Activated T-cell treated with anti-CD3 and anti-CD28 coated beads, Interleukin-2, amount 50 U/mL, for 72 hours (primary cell): Measurements from ENCODE around the gene SYT1. TPM values are rescaled to one million over a fixed set of nuclear protein-coding genes. Genes with fewer than 3 reads are reported as not detected.
"Not testable (repeated sequence)": the region's sequence is repeated elsewhere in the genome, so short reads cannot be mapped to it uniquely, and the experiment has no call there.

Experiments used
- ATAC-seq, 2 donors: fragments of 150-1000 bp; cut with Tn5 transposase; replicated peaks in 1 of 2; 2 replicates each; pipeline ENCODE4 v1.10.0; 2021; ENCODE audit warnings: moderate library complexity in 2 of 2, mild to moderate bottlenecking in 1 of 2
- DNase-seq, 2 donors: peaks; one replicate each; pipeline ENCODE4 v3.0.0; 2021 to 2022; ENCODE audit warnings: mixed read lengths in 1 of 2
- H3K27ac Mint-ChIP-seq: one replicate; pipeline ENCODE4 v1.8.0; 2022; ENCODE audit warnings: mild to moderate bottlenecking, moderate library complexity, mixed read lengths
- H3K27me3 Mint-ChIP-seq: one replicate; pipeline ENCODE4 v1.8.0; 2022; ENCODE audit warnings: low read depth, mixed read lengths
- H3K36me3 Mint-ChIP-seq, 2 donors: one replicate each; pipeline ENCODE4 v1.8.0; 2022; ENCODE audit warnings: mixed read lengths in 2 of 2, mild to moderate bottlenecking in 1 of 2; ENCODE audit not compliant: insufficient read depth in 2 of 2
- H3K4me1 Mint-ChIP-seq: one replicate; pipeline ENCODE4 v1.8.0; 2022; ENCODE audit warnings: low read depth, mixed read lengths
- H3K4me3 Mint-ChIP-seq, 2 donors: one replicate each; pipeline ENCODE4 v1.8.0; 2022; ENCODE audit warnings: mild to moderate bottlenecking in 2 of 2, mixed read lengths in 2 of 2, moderate library complexity in 2 of 2
- H3K9me3 Mint-ChIP-seq, 2 donors: one replicate each; pipeline ENCODE4 v1.8.0; 2022; ENCODE audit warnings: mixed read lengths in 2 of 2
- total RNA-seq, 2 donors: library from RNA; stranded (reverse); gene quantifications; one replicate each; pipeline ENCODE4 v1.2.3, GENCODE V29; 2022

Gene SYT1
- total RNA-seq, 2 donors from 2014 or later: not detected

DNA sequence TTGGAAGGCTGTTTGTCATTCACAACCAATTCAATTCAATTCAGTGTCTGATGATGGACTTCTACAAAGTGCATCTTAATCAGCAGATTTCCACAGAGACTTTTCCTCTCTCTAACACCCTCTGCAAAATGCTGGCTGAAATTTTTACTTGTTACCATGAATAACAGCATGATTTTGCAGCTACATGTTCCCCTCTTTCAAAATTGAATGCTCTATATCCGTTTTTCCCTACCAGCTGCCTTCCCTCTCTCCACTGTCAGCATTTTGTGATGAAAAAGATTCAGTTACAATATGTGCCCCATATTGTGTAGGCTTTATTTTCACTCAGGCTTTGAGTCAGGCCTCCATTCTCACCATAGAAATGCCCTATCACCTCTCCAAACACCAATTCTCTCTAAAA is 334.6 kb downstream of the SYT1 start:
- no peaks in the 10 kb centered on the region for H3K9me3 Mint-ChIP-seq
- H3K27ac Mint-ChIP-seq: no peak overlapping the region
- no peak for ATAC-seq
- no peaks in the 10 kb centered on the region for H3K27me3 Mint-ChIP-seq
- H3K4me1 Mint-ChIP-seq: no peaks in the 10 kb centered on the region
- DNase-seq: no peak
- no peaks in the 10 kb centered on the region for H3K36me3 Mint-ChIP-seq
- no peak overlapping the region for H3K4me3 Mint-ChIP-seq

- Mint-ChIP-seq H3K4me1 (no peaks in the 10 kb centered on the region), H3K9me3 (no peaks in the 10 kb centered on the region), H3K27ac (no peak overlapping the region), H3K36me3 (no peaks in the 10 kb centered on the region), H3K27me3 (no peaks in the 10 kb centered on the region), H3K4me3 (no peak overlapping the region)
- DNase-seq (no peak), ATAC-seq (no peak)
Observed at GRCh38 chr12:79200176-79200575, 335.6 kb downstream of the SYT1 start.

DNA sequence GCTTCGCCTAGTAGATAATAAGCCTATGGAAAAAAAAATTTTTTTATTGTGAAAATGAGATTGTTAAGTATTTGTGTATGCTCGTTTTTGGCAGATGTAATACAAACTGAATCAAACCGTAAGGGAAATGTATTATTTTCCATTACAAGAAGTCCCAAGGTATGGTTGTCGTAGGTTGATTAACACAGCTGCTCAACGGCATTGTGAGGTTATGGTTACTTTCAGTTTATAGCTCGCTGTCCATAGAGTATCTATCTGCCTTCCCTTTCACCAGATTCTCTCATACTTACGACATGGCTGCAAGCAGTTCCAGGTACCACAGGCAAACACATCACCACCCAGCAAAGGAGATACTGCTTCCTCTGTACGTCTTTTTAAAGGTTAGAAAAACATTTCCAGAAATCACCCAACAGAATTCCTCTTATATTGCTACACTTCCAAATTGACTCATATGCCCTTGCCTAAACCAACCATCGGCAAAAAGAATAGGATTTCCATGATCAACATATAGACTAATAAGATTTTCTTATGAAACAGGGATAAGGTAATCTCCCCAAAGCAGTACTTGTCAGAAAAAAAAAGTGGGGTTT is 338.6 kb downstream of the SYT1 start:
- Mint-ChIP-seq H3K9me3 (peaks cover 0 to 3% of the 10 kb centered on the region in 2 donors), H3K4me1 (no peaks in the 10 kb centered on the region), H3K27me3 (no peaks in the 10 kb centered on the region), H3K27ac (no peak overlapping the region), H3K4me3 (no peak overlapping the region), H3K36me3 (no peaks in the 10 kb centered on the region)
- ATAC-seq (no peak), DNase-seq (no peak)

GRCh38 chr12:79206871-79207270 is 342.3 kb downstream of the SYT1 start:
- Mint-ChIP-seq H3K4me1 (no peaks in the 10 kb centered on the region), H3K36me3 (no peaks in the 10 kb centered on the region), H3K4me3 (no peak overlapping the region), H3K9me3 (peaks cover 0 to 4% of the 10 kb centered on the region in 2 donors), H3K27ac (no peak overlapping the region), H3K27me3 (no peaks in the 10 kb centered on the region)
- DNase-seq (no peak), ATAC-seq (no peak)

GRCh38 chr12:79210403-79210802 is 345.8 kb downstream of the SYT1 start:
- H3K27me3 Mint-ChIP-seq, H3K27ac Mint-ChIP-seq, H3K9me3 Mint-ChIP-seq, H3K36me3 Mint-ChIP-seq, DNase-seq, H3K4me1 Mint-ChIP-seq, H3K4me3 Mint-ChIP-seq, ATAC-seq: not testable (repeated sequence)

DNA sequence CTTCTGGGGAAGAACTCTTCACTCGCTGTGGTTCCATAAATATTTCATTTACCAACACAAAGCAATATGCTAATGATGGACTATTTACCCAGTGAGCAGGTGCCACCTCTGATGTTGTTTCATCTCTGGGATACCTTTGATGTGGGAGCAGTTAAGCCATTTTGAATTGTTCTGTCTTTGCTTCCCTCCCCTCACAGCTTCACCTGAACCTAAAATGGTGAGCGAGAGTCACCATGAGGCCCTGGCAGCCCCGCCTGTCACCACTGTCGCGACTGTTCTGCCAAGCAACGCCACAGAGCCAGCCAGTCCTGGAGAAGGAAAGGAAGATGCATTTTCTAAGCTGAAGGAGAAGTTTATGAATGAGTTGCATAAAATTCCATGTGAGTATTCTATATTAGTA is 352.7 kb downstream of the SYT1 start:
- Mint-ChIP-seq H3K27me3 (no peaks in the 10 kb centered on the region), H3K27ac (no peak overlapping the region), H3K4me3 (no peak overlapping the region), H3K36me3 (no peaks in the 10 kb centered on the region), H3K9me3 (peaks cover 7 to 8% of the 10 kb centered on the region in 2 donors), H3K4me1 (no peaks in the 10 kb centered on the region)
- no peak for ATAC-seq
- DNase-seq: no peak

GRCh38 chr12:79223210-79223609 is 358.6 kb downstream of the SYT1 start:
- Mint-ChIP-seq H3K4me1 (no peaks in the 10 kb centered on the region), H3K4me3 (no peak overlapping the region), H3K27ac (no peak overlapping the region)

GRCh38 chr12:79223761-79224160 is 359.2 kb downstream of the SYT1 start:
- no peaks in the 10 kb centered on the region for H3K27me3 Mint-ChIP-seq
- DNase-seq (no peak), ATAC-seq (no peak)
- H3K27ac Mint-ChIP-seq: no peak overlapping the region
- peaks cover 11 to 25% of the 10 kb centered on the region in 2 donors for H3K9me3 Mint-ChIP-seq
- H3K4me1 Mint-ChIP-seq: no peaks in the 10 kb centered on the region
- no peak overlapping the region for H3K4me3 Mint-ChIP-seq
- peaks cover 2 to 5% of the 10 kb centered on the region in 2 donors for H3K36me3 Mint-ChIP-seq

More at GRCh38 chr12:79223210-79223609, 358.6 kb downstream of the SYT1 start:
- no peak for ATAC-seq
- Mint-ChIP-seq H3K27me3 (no peaks in the 10 kb centered on the region), H3K36me3 (peaks cover 2 to 5% of the 10 kb centered on the region in 2 donors), H3K9me3 (peaks cover 13 to 20% of the 10 kb centered on the region in 2 donors)
- no peak for DNase-seq

GRCh38 chr12:79227091-79227490 is 362.5 kb downstream of the SYT1 start:
- no peaks in the 10 kb centered on the region for H3K4me1 Mint-ChIP-seq
- peaks cover 8 to 18% of the 10 kb centered on the region in 2 donors for H3K9me3 Mint-ChIP-seq
- ATAC-seq (no peak), DNase-seq (no peak)
- H3K4me3 Mint-ChIP-seq: no peak overlapping the region
- H3K27me3 Mint-ChIP-seq: no peaks in the 10 kb centered on the region
- no peak overlapping the region for H3K27ac Mint-ChIP-seq
- peaks cover 2 to 5% of the 10 kb centered on the region in 2 donors for H3K36me3 Mint-ChIP-seq

GRCh38 chr12:79227646-79228045 is 363.1 kb downstream of the SYT1 start:
- no peaks in the 10 kb centered on the region for H3K4me1 Mint-ChIP-seq
- no peak for ATAC-seq
- peaks cover 6 to 17% of the 10 kb centered on the region in 2 donors for H3K9me3 Mint-ChIP-seq
- peaks cover under 1 to 4% of the 10 kb centered on the region in 2 donors for H3K36me3 Mint-ChIP-seq
- H3K27ac Mint-ChIP-seq: no peak overlapping the region
- no peak overlapping the region for H3K4me3 Mint-ChIP-seq
- H3K27me3 Mint-ChIP-seq: no peaks in the 10 kb centered on the region
- DNase-seq: no peak

- Mint-ChIP-seq H3K36me3 (no peaks in the 10 kb centered on the region), H3K27ac (no peak overlapping the region), H3K4me1 (no peaks in the 10 kb centered on the region), H3K27me3 (no peaks in the 10 kb centered on the region), H3K4me3 (no peak overlapping the region), H3K9me3 (peaks cover 2 to 7% of the 10 kb centered on the region in 2 donors)
- DNase-seq (no peak), ATAC-seq (no peak)
Observed at GRCh38 chr12:79233341-79233781, 368.8 kb downstream of the SYT1 start.

DNA sequence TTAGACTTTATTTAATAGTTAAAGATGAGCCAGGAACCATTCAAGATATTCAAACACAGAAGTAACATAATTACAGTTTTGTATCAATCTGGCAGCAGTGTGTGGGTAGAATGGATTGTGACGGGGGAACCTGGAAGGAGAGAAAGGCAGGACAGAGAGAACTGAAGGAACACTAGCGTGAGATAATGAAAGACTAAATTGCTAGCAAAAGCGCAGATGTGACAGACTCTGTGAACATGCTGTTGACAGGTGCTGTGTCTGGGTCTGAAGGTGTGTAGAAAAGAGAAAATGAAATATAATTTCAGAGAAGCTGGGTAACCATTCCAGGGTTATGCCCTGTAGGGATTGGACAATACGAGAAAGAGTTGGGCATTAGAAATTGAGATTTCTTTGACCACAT is 372.3 kb downstream of the SYT1 start:
- Mint-ChIP-seq H3K27me3 (no peaks in the 10 kb centered on the region), H3K27ac (no peak overlapping the region), H3K4me1 (no peaks in the 10 kb centered on the region), H3K9me3 (peaks cover 0 to 3% of the 10 kb centered on the region in 2 donors), H3K4me3 (no peak overlapping the region), H3K36me3 (no peaks in the 10 kb centered on the region)
- no peak for ATAC-seq
- DNase-seq: no peak

- Mint-ChIP-seq H3K27ac (no peak overlapping the region), H3K36me3 (no peaks in the 10 kb centered on the region), H3K4me1 (no peaks in the 10 kb centered on the region), H3K4me3 (no peak overlapping the region), H3K27me3 (no peaks in the 10 kb centered on the region), H3K9me3 (peaks cover 0 to 5% of the 10 kb centered on the region in 2 donors)
- DNase-seq (no peak), ATAC-seq (no peak)
Observed at GRCh38 chr12:79238246-79238645, 373.7 kb downstream of the SYT1 start.

GRCh38 chr12:79247494-79247893 is 382.9 kb downstream of the SYT1 start:
- H3K4me3 Mint-ChIP-seq: no peak overlapping the region
- H3K9me3 Mint-ChIP-seq: peaks cover 4% of the 10 kb centered on the region in 2 donors
- no peak overlapping the region for H3K27ac Mint-ChIP-seq
- no peak for DNase-seq
- no peaks in the 10 kb centered on the region for H3K36me3 Mint-ChIP-seq
- H3K27me3 Mint-ChIP-seq: no peaks in the 10 kb centered on the region
- ATAC-seq: no peak
- no peaks in the 10 kb centered on the region for H3K4me1 Mint-ChIP-seq
